GM19467 (cell line): ENCODE measurements around the gene CST7.
"Not testable (repeated sequence)": the region's sequence is repeated elsewhere in the genome, so short reads cannot be mapped to it uniquely, and the experiment has no call there.

Experiments
- ATAC-seq: cut with Tn5 transposase; IDR thresholded peaks from one replicate; pipeline ENCODE4 v1.9.1; 2021; ENCODE audit warnings: mild to moderate bottlenecking, moderate library complexity; ENCODE audit not compliant: unreplicated experiment

Gene CST7

GRCh38 chr20:24948939-24949679 is at the start of gene CST7:
CST7 (plus strand) TSS chr20:24949269; CDS start chr20:24949506, 237 bp downstream.
- peak; percentile 67 for ATAC-seq

GRCh38 chr20:24906806-24907205 is 42.3 kb upstream of the CST7 start:
- ATAC-seq: no peak

- ATAC-seq: no peak
These were observed 40.4 kb upstream of the CST7 start for GRCh38 chr20:24908642-24909041.

GRCh38 chr20:24909086-24909780 is 39.8 kb upstream of the CST7 start:
- no peak for ATAC-seq

- no peak for ATAC-seq
These were observed 39.2 kb upstream of the CST7 start for GRCh38 chr20:24909861-24910260.

GRCh38 chr20:24910461-24910860 is 38.6 kb upstream of the CST7 start:
- ATAC-seq: no peak

GRCh38 chr20:24911461-24911860 is 37.6 kb upstream of the CST7 start:
- ATAC-seq: no peak

- no peak for ATAC-seq
These were observed 36.5 kb upstream of the CST7 start for GRCh38 chr20:24912397-24913075.

GRCh38 chr20:24913076-24913628 is 35.9 kb upstream of the CST7 start:
- no peak for ATAC-seq

GRCh38 chr20:24914388-24915241 is 34.5 kb upstream of the CST7 start:
- ATAC-seq: no peak

GRCh38 chr20:24915440-24915839 is 33.6 kb upstream of the CST7 start:
- ATAC-seq: no peak

- no peak for ATAC-seq
These were observed 33.2 kb upstream of the CST7 start for GRCh38 chr20:24915892-24916291.

GRCh38 chr20:24916412-24916811 is 32.7 kb upstream of the CST7 start:
- ATAC-seq: no peak

GRCh38 chr20:24917056-24917455 is 32.0 kb upstream of the CST7 start:
- no peak for ATAC-seq

- no peak for ATAC-seq
These were observed 31.1 kb upstream of the CST7 start for GRCh38 chr20:24917797-24918578.

- no peak for ATAC-seq
These were observed 30.2 kb upstream of the CST7 start for GRCh38 chr20:24918579-24919566.

GRCh38 chr20:24919665-24920064 is 29.4 kb upstream of the CST7 start:
- not testable (repeated sequence) for ATAC-seq

- ATAC-seq: not testable (repeated sequence)
These were observed 28.4 kb upstream of the CST7 start for GRCh38 chr20:24920706-24921105.

- not testable (repeated sequence) for ATAC-seq
These were observed 19.8 kb upstream of the CST7 start for GRCh38 chr20:24929259-24929658.
